HCT116 (cell line): ENCODE data around the gene ABHD12. TPM values are rescaled to one million over a fixed set of nuclear protein-coding genes. Genes with fewer than 3 reads are reported as not detected.

ENCODE experiments used
- ATAC-seq: fragments of 200-7000 bp; cut with Tn5 transposase; 2 replicates; pipeline ENCODE4 v1.9.1; 2020; ENCODE audit warnings: mild to moderate bottlenecking, moderate library complexity
- BruUV-seq: library from RNA; stranded (reverse); fragments of 400-500 nt; replicated peaks from 2 replicates; lab custom pipeline; 2021; lab: Mats Ljungman, UMichigan
- CTCF ChIA-PET: fragments of 300-600 bp; sonication (Branson Sonifier 250); formaldehyde crosslinking; loops from one replicate; lab custom pipeline; 2021; ENCODE audit warnings: antibody characterized with exemption; lab: Charles Lee
- POLR2A ChIA-PET: fragments of 300-600, 350-600 bp; sonication (Branson Sonifier 250); formaldehyde crosslinking; loops from one replicate; lab custom pipeline; 2021; ENCODE audit warnings: antibody characterized with exemption; lab: Charles Lee
- RAD21 ChIA-PET, 2 experiments: fragments of 300-600 bp; sonication (Branson Sonifier 250); formaldehyde crosslinking; loops; one replicate each; lab custom pipeline; 2023; ENCODE audit warnings: low total read pairs in 2 of 2; ENCODE audit not compliant: uncharacterized antibody in 2 of 2, unreplicated experiment in 2 of 2, low non-redundant PET in 1 of 2; lab: Charles Lee
- DNase-seq: peaks from one replicate; pipeline ENCODE4 v3.0.0-alpha.2; 2010; ENCODE audit warnings: low read depth, low spot score
- H2AFZ ChIP-seq: fragments of 200-600 bp; shearing (Covaris generic), sonication (generic); 2 replicates; pipeline ENCODE4 v1.6.1; 2017; ENCODE audit warnings: low read depth, mixed run types, mixed read lengths, antibody characterized with exemption, low read length; ENCODE audit not compliant: poor library complexity, severe bottlenecking
- H3K27ac ChIP-seq: 2 replicates; pipeline ENCODE4 v1.5.1; 2012; ENCODE audit warnings: low read depth, low read length
- H3K27me3 ChIP-seq: fragments of 200-600 bp; sonication (generic); 2 replicates; pipeline ENCODE4 v1.6.1; 2016; ENCODE audit warnings: mixed run types, low read length, mixed read lengths; ENCODE audit not compliant: insufficient read depth
- H3K36me3 ChIP-seq, 2 experiments: fragments of 200-500 bp in 1 of 2; fragments of 200-600 bp in 1 of 2; sonication (Bioruptor generic) in 1 of 2; sonication (generic) in 1 of 2; 2 replicates each; pipeline versions ENCODE4 v1.5.1 to v1.6.1; 2014 to 2016; ENCODE audit warnings: low read length in 2 of 2, inconsistent platforms in 1 of 2, mixed read lengths in 1 of 2, mixed run types in 1 of 2; ENCODE audit not compliant: insufficient read depth in 2 of 2, control insufficient read depth in 1 of 2
- H3K4me1 ChIP-seq, 2 experiments: fragments of 200-600 bp in 1 of 2; sonication (generic) in 1 of 2; 2 replicates each; pipeline versions ENCODE4 v1.5.1 to v1.6.1; 2012 to 2017; ENCODE audit warnings: low read length in 2 of 2, inconsistent platforms in 1 of 2, mild to moderate bottlenecking in 1 of 2, mixed read lengths in 1 of 2, mixed run types in 1 of 2, moderate library complexity in 1 of 2; ENCODE audit not compliant: insufficient read depth in 2 of 2, control insufficient read depth in 1 of 2
- H3K4me2 ChIP-seq: fragments of 200-600 bp; sonication (generic); 2 replicates; pipeline ENCODE4 v1.6.1; 2017; ENCODE audit warnings: mixed run types, low read length, mixed read lengths
- H3K4me3 ChIP-seq, 2 experiments: fragments of 200-600 bp in 1 of 2; sonication (generic) in 1 of 2; replicated peaks in 1 of 2; 2 replicates each; pipeline ENCODE4 v1.5.1; 2011 to 2016; ENCODE audit warnings: low read length in 2 of 2, control low read depth in 1 of 2, low read depth in 1 of 2, mild to moderate bottlenecking in 1 of 2, mixed read lengths in 1 of 2, mixed run types in 1 of 2
- H3K79me2 ChIP-seq: fragments of 200-600 bp; sonication (generic); 2 replicates; pipeline ENCODE4 v1.6.1; 2017; ENCODE audit warnings: mild to moderate bottlenecking, mixed run types, low read length, moderate library complexity, mixed read lengths; ENCODE audit not compliant: insufficient read depth
- H3K9ac ChIP-seq: fragments of 200-600 bp; sonication (generic); 2 replicates; pipeline ENCODE4 v1.6.1; 2016; ENCODE audit warnings: low read length, mixed read lengths
- H3K9me2 ChIP-seq: fragments of 200-600 bp; sonication (generic), shearing (Covaris generic); 2 replicates; pipeline ENCODE4 v1.6.1; 2017; ENCODE audit warnings: mixed run types, mild to moderate bottlenecking, moderate library complexity; ENCODE audit not compliant: insufficient read depth
- H3K9me3 ChIP-seq, 2 experiments: fragments of 200-500 bp in 1 of 2; fragments of 200-600 bp in 1 of 2; sonication (Bioruptor generic) in 1 of 2; sonication (generic) in 1 of 2; 2 replicates each; pipeline ENCODE4 v1.6.1; 2014 to 2017; ENCODE audit warnings: low read length in 2 of 2, mixed read lengths in 2 of 2, inconsistent platforms in 1 of 2, low read depth in 1 of 2, mild to moderate bottlenecking in 1 of 2, mixed run types in 1 of 2, moderate library complexity in 1 of 2; ENCODE audit not compliant: control insufficient read depth in 1 of 2, insufficient read depth in 1 of 2
- H4K20me1 ChIP-seq: fragments of 200-600 bp; sonication (generic), shearing (Covaris generic); 2 replicates; pipeline ENCODE4 v1.6.1; 2017; ENCODE audit warnings: mixed run types, mild to moderate bottlenecking, moderate library complexity; ENCODE audit not compliant: insufficient read depth
- ATF3 ChIP-seq: IDR thresholded peaks from 2 replicates; pipeline ENCODE4 v1.6.1; 2012
- CBX3 ChIP-seq: IDR thresholded peaks from 2 replicates; pipeline ENCODE4 v1.6.1; 2012; ENCODE audit warnings: low read depth
- CEBPB ChIP-seq: IDR thresholded peaks from 2 replicates; pipeline ENCODE4 v1.6.1; 2012; ENCODE audit warnings: low read depth
- ELF1 ChIP-seq: IDR thresholded peaks from 2 replicates; pipeline ENCODE4 v1.6.1; 2012; ENCODE audit warnings: low read depth, borderline replicate concordance
- EZH2 ChIP-seq: fragments of 200-600 bp; sonication (generic); IDR thresholded peaks from 2 replicates; pipeline ENCODE4 v1.6.1; 2017; ENCODE audit warnings: antibody characterized with exemption, mixed run types
- EZH2phosphoT487 ChIP-seq: fragments of 200-600 bp; IDR thresholded peaks from 2 replicates; pipeline ENCODE4 v1.6.1; 2018; ENCODE audit warnings: antibody characterized with exemption, borderline replicate concordance
- POLR2A ChIP-seq: IDR thresholded peaks from 2 replicates; pipeline ENCODE4 v1.7.0; 2011; ENCODE audit warnings: borderline replicate concordance; ENCODE audit not compliant: insufficient read depth, insufficient read length; ENCODE audit errors: extremely low read depth
- RAD21 ChIP-seq: IDR thresholded peaks from 2 replicates; pipeline ENCODE4 v1.6.1; 2012; ENCODE audit warnings: low read depth, mild to moderate bottlenecking
- REST ChIP-seq: IDR thresholded peaks from 2 replicates; pipeline ENCODE4 v1.6.1; 2012; ENCODE audit warnings: low read depth
- SIN3A ChIP-seq: IDR thresholded peaks from 2 replicates; pipeline ENCODE4 v1.6.1; 2012; ENCODE audit warnings: low read depth
- SP1 ChIP-seq: IDR thresholded peaks from 2 replicates; pipeline ENCODE4 v1.6.1; 2012; ENCODE audit warnings: low read depth
- ZBTB33 ChIP-seq: IDR thresholded peaks from 2 replicates; pipeline ENCODE4 v1.6.1; 2011; ENCODE audit warnings: mild to moderate bottlenecking, low read length, moderate library complexity; ENCODE audit not compliant: insufficient replicate concordance; ENCODE audit errors: extremely low read depth
- ZFX ChIP-seq: fragments of 450-650 bp; IDR thresholded peaks from 2 replicates; pipeline ENCODE4 v1.6.1; 2017
- intact Hi-C: fragments of 100-400 bp; cut with micrococcal nuclease; formaldehyde crosslinking; loops from 2 replicates; pipeline ENCODE4 v1.10.0; 2022
- total RNA-seq: library from RNA; stranded (reverse); gene quantifications from one replicate; pipeline ENCODE4 v1.2.1, GENCODE V29; 2021; ENCODE audit not compliant: unreplicated experiment

ABHD12 gene
- total RNA-seq, 1 experiment from 2014 or later = 31.7 TPM

GRCh38 chr20:25345721-25346120 lies 44.9 kb downstream of the ABHD12 start:
- Histone ChIP-seq H3K36me3 (no peaks in the 10 kb centered on the region), H3K9me3 (no peaks in the 10 kb centered on the region), H3K4me2 (no peak overlapping the region), H2AFZ (no peak overlapping the region), H3K9ac (no peak overlapping the region), H3K27ac (no peak overlapping the region), H3K4me1 (no peaks in the 10 kb centered on the region), H3K27me3 (no peaks in the 10 kb centered on the region), H3K9me2 (no peaks in the 10 kb centered on the region), H3K4me3 (no peak overlapping the region), H4K20me1 (no peaks in the 10 kb centered on the region), H3K79me2 (peaks cover 31% of the 10 kb centered on the region)
- ChIA-PET POLR2A (no interaction called here), CTCF (interaction anchor here (1.2 kb wide), 1 partner anchor 53 kb away, joined by 4 read pairs; no protein-coding TSS in a partner anchor), RAD21 (no interaction called here)
- no TSS peak for BruUV-seq
- DNase-seq (no peak), ATAC-seq (no peak)
- intact Hi-C loops = no loop called here
- TF ChIP-seq CEBPB (no peak), ATF3 (no peak), EZH2 (no peak), REST (no peak)

GRCh38 chr20:25344634-25345033 lies 46.0 kb downstream of the ABHD12 start:
- ATAC-seq (no peak), DNase-seq (no peak)
- no peak overlapping the region for H3K4me2 ChIP-seq
- no peaks in the 10 kb centered on the region for H3K9me3 ChIP-seq
- POLR2A ChIA-PET = no interaction called here
- H3K79me2 ChIP-seq = peaks cover 28% of the 10 kb centered on the region
- no peak overlapping the region for H3K4me3 ChIP-seq
- no peaks in the 10 kb centered on the region for H3K9me2 ChIP-seq
- no peaks in the 10 kb centered on the region for H3K36me3 ChIP-seq
- no peaks in the 10 kb centered on the region for H4K20me1 ChIP-seq
- H3K9ac ChIP-seq = no peak overlapping the region
- no peak overlapping the region for H3K27ac ChIP-seq
- H3K4me1 ChIP-seq = no peaks in the 10 kb centered on the region
- no peak overlapping the region for H2AFZ ChIP-seq
- RAD21 ChIA-PET = no interaction called here
- BruUV-seq = no TSS peak
- H3K27me3 ChIP-seq = no peaks in the 10 kb centered on the region
- CTCF ChIA-PET = interaction anchor here (1.2 kb wide), 1 partner anchor 54 kb away, joined by 4 read pairs; no protein-coding TSS in a partner anchor
- intact Hi-C loops = no loop called here
- TF ChIP-seq POLR2A = no peak
- TF ChIP-seq ZFX = no peak
- TF ChIP-seq SIN3A = no peak
- TF ChIP-seq ZBTB33 = no peak
- no peak for TF ChIP-seq RAD21
- no peak for TF ChIP-seq ELF1
- no peak for TF ChIP-seq EZH2phosphoT487
- no peak for TF ChIP-seq EZH2
- no peak for TF ChIP-seq ATF3
- TF ChIP-seq SP1 = no peak
- no peak for TF ChIP-seq CBX3
